Measurements from ENCODE around the gene RASL11B.

DNA sequence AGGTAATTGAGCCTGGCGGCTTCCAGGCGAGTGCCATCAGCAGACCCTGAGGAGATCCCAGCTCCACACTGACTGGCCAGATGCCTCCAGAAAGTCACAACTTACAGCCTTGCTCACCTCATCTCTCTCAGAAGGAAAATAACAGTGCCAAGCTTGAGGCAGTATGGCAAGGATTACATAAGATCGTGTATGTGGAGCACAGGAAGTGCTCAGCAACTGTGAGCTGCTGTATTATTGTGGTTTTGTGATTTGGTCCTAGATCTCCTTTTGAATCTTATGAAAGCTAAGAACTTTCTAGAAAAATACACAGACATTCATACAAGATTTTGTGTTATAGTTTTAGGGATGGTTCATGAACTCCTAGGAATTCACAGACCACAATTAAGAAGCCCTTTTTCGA lies 14.0 kb downstream of the RASL11B start:
- TF ChIP-seq POLR2A (IDR thresholded peaks at IDR 0.05; ENCODE audit: low read length) (no peak), GATA1 (IDR thresholded peaks at IDR 0.05; ENCODE audit: low read depth, low read length) (no peak)
